22Rv1 (cell line): ENCODE results near the gene ZNF423.

Experiments
- CTCF ChIP-seq: fragments of 450-650 bp; IDR thresholded peaks from 2 replicates; pipeline ENCODE4 v1.5.1; 2017; ENCODE audit warnings: mild to moderate bottlenecking
- ZFX ChIP-seq: fragments of 450-650 bp; IDR thresholded peaks from 2 replicates; pipeline ENCODE4 v1.6.1; 2017; ENCODE audit warnings: antibody characterized with exemption, borderline replicate concordance

- TF ChIP-seq CTCF (no peak), ZFX (no peak)
Observed at GRCh38 chr16:49617710-49618330, 238.1 kb downstream of the ZNF423 start.
